HG03025 (cell line): ENCODE measurements around the gene LPP.

Source experiments
- ATAC-seq: cut with Tn5 transposase; IDR thresholded peaks from one replicate; pipeline ENCODE4 v1.9.1; 2021; ENCODE audit warnings: mild to moderate bottlenecking, moderate library complexity; ENCODE audit not compliant: unreplicated experiment, low FRiP score

LPP gene

GRCh38 chr3:188788621-188789081, 634.7 kb downstream of the LPP start:
- no peak for ATAC-seq

DNA sequence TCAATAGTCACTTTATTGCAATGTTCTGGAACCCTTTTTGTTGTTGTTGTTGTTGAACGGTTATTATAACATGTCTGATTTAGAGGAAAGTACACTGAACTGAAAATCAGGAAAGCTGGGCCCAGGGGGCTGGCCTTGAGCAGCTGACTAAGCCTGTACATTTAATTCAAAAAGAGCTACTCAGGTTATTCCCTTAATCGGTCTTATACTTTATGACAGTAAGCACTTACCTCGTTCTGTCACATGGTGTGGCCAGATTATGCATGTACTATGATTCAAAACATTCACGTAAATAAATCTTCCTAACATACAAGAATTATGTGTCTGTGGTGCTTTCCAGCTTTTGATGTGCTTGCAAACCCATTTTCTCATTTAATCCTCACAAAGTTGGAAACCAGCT, 635.3 kb downstream of the LPP start:
- ATAC-seq = no peak

- no peak for ATAC-seq
Observed at GRCh38 chr3:188791311-188791710, 637.4 kb downstream of the LPP start.

DNA sequence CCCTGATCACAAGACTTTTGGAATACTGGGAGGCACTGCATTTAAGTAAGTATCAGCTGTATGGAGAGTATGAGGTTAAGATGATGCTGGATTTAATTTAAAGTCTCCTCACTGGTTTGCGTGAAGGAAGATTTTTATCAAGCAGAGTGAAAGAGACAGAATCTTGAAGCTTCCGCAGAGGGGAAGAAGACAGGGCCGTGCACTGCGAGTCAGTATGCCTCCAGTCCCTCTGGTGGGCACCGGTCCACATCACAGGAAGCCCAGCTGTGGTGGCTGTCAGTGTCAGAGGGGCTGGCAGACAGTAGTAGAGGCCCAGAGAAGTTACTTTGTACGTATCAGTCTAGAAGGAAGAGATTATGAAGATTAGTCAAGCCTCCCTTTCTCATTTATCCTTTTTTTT, 638.8 kb downstream of the LPP start:
- ATAC-seq = no peak

DNA sequence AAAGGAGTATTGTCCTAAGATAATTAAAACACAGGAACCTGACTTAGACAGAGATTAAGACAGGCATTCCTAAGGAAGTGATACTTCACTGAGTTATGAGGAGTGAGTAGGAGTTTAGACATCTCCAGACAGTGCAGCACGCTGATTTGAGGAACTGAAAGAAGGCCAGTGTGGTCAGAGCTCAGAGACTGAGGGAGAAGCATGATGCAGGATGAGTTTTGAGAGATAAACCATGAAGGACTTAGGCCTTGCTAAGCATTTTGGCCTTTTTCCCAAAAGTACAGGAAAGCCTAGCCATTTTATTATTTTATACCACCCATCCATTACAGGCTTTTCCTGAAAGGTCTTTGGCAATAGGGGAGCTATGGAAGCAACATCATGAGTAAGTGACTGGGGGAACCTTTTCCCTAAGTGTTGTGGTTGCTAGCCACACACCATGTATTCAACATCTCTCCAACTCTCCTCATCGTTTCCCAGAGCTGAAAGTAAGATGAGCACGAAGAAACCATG, 642.2 kb downstream of the LPP start:
- peak; percentile 91 for ATAC-seq

DNA sequence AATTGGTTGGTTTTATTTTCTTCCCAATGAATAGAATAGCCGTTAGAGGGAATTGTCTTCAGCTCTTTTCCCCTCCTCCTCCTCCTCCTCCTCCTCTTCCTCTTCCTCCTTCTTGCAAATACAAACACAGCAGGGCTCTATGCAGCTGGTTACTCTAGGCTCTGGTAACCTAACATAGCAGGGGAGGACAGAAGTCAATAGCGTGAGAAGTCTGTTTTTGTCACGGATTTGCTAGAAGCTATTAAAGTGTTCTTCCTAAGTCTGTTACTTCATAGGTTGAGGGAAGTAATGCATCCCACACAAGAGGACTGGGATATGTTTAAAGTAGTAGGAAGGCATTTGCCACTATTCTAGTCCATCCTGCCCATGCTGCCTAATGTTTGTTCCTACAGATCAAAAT, 643.1 kb downstream of the LPP start:
- no peak for ATAC-seq

DNA sequence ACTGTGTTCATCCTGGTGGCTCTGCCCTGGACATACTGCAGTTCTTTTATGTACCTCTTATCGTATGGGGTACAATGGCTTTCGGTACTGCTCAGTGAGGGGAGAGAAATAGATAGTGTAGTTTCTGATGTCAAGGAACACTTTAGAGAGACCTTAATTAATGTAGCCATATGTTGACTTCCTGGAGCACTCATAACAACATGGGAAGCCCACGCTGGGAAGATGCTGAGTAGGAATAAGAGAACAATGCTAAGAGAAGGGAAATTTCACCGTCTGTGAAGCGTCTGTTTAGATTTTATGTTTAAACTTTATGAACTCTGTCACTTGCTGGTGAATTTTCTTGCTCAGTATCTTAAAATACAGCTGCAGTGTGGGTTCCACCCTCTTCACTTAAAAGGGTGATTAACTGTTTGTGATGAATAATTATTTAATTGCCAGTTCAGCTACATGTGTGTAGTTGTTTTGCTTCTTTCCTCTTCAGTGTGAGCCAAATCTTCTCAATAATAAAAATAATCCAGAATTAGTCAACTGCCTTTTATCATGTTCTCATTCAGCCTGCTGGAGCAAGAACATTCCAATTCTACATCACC, 644.7 kb downstream of the LPP start:
- no peak for ATAC-seq

GRCh38 chr3:188801393-188801792, 647.4 kb downstream of the LPP start:
- no peak for ATAC-seq

- no peak for ATAC-seq
Observed at GRCh38 chr3:188802645-188803044, 648.7 kb downstream of the LPP start.

- no peak for ATAC-seq
Observed at GRCh38 chr3:188807006-188807405, 653.0 kb downstream of the LPP start.

DNA sequence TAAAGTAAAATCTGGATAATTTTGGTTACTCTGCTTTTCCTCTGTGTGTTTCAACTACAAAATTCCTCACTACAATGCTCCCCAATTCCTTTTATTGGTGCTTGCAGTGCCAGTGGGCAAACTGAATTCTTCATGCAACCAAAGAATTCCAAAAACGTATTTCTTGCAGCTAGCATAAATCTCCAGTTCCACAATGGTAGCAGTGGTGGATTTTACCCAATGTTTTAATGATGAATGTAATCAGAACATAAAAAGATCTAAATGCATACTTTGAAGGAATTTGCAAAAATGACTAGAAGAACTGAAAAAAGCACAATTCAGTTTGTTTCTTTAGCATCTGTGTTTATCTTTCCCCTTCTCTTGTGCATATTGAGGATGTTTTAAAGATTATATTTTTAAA, 658.2 kb downstream of the LPP start:
- ATAC-seq = no peak

- no peak for ATAC-seq
Observed at GRCh38 chr3:188814581-188814980, 660.6 kb downstream of the LPP start.

- ATAC-seq = no peak
Observed at GRCh38 chr3:188817103-188817934, 663.4 kb downstream of the LPP start.

- ATAC-seq = no peak
Observed at GRCh38 chr3:188817935-188818269, 663.9 kb downstream of the LPP start.

DNA sequence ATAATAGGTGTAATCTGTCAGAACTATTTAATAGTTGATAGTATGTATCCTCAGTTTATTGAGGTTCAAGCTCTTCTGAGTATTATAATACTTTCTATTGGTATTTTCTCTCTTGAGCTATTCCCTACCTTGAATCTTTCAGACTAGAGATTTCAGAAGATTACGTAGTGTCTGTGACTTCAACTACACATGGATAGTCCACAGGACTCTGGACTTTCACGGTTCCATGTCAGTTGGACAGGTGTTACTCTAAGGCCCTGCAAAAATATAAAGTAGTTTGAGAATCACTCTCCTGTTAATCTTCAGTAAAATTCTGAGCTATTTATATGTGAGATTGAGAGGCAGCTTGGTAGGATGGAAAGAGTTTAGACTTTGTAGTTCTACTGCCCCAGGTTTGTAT, 664.3 kb downstream of the LPP start:
- no peak for ATAC-seq

- ATAC-seq = no peak
Observed at GRCh38 chr3:188819939-188820338, 666.0 kb downstream of the LPP start.

GRCh38 chr3:188822004-188822403, 668.0 kb downstream of the LPP start:
- ATAC-seq = no peak

DNA sequence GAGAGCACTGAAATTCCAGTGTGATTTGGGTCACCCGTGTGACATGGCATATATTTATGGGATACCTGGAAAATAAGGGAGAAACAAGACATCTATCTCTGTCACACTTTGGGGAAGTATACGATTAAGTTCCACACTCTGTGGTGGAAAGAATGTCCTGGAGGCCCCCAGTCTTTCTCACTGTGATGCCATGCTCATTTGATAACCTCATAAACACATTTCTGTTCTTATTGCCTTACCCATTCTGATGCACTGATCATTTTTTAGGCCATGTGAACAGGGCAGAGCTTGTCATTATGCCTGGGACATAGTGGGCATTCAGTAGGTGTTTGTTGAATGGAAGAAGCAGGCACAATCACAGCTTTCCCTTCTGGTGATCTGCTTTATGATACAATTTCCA, 668.5 kb downstream of the LPP start:
- ATAC-seq = no peak

DNA sequence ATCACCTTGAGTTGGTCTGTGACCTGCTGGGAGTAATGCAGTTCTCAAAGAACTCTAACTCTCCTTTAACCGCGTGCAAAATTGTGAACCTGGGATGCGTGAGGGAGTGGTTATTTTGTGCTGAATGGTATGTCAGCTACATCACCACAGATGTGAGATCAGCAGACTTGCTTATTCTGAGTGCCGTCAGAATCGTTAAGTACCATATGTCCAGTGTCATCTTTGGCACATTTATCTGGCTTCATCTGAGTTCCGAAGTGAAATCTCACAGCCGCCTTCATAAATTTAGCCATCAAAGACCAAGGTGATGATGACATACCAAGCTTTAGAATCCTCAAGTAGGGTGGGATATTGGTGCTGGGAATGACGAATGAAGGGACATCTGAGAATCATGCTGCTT, 670.6 kb downstream of the LPP start:
- ATAC-seq = no peak

DNA sequence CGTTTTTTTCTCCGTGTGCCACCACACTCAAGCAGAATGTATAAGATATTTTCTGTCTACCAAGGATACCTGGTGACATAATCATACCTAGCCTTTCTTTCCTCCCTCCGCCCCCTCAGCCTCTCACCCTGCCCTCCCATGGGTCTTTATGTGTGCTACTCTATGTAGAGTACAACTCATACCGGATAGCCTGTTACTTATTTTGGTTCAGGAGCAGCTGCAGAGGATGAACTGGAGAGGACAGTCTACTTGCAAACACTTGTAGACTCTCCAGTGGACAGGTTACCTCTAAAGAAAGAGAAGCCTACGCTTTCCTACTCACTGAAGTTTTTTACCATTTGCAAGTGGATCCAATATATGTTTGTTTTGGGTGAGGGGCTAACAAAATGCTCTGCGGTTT, 671.9 kb downstream of the LPP start:
- ATAC-seq = no peak

DNA sequence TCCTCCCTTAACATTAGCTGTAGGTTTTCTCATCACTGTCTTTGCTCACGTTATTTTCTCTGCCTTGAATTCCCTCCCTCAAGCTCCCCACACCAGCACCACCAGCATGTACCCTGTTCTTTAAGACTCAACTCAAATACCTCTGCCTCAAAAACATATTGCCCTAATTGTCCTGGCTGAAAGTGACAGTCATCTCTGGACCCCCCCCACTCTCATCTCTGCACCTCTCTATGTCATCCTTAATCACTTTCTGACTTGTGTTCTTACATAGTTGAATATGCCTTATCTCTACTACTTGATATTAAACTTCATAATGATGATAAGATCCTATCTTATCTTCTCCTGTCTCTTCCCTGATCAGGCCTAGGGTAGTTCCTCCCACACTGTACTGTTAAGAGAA, 672.6 kb downstream of the LPP start:
- ATAC-seq = no peak

- ATAC-seq = no peak
Observed at GRCh38 chr3:188827103-188827502, 673.1 kb downstream of the LPP start.
